GM19463 (cell line): Measurements from ENCODE around the gene ATAD2B.
"Not testable (repeated sequence)": the region's sequence is repeated elsewhere in the genome, so short reads cannot be mapped to it uniquely, and the experiment has no call there.

Experiments
- ATAC-seq: cut with Tn5 transposase; IDR thresholded peaks from one replicate; pipeline ENCODE4 v1.9.1; 2021; ENCODE audit warnings: mild to moderate bottlenecking, moderate library complexity; ENCODE audit not compliant: unreplicated experiment

Gene ATAD2B

DNA sequence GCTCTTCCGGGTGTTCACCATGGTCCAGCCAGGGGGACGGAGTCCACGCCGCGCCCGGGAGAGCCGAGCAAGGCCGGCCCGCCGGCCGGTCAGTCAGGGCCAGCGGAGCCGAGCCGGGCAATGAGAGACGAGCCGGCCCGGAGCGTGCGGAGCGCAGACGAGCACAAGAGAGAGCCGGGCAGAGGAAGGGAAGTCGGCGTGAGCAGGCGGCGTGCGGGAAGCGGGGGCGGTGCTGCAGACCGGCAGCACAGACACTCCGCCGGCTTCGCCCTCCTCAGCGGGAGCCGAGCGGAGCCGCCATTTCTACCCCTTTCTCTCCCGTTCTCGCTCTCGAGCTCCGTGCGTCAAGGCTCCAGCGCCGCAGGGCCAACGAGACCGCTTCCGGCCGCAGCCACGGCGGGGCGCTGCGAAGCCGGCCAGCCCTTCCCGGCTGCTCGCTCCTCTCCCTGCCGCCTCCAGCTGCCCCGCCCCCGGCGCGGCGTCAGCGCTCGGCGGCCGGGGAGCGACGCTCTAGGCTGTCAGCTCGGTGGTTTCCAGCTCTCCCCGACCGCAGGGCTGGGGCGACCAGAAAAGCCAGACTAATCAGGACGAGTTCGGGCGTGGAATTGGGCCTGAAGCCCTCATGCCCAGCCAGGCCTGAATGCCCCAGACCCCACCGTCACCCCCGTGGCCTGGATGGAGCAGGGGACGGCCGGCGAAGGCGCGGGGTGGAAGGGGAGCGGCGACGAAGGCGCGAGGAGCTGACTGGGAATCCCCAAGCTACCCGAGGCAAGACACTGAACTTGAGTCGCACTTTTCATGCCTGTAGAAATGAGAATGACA lies at the start of gene ATAD2B:
Gene ATAD2B, minus strand, starts transcription at position 374 of the 822 bp plus-strand sequence. Its CDS starts 353 bp downstream, at position 21.
- ATAC-seq, result peak; percentile 67

DNA sequence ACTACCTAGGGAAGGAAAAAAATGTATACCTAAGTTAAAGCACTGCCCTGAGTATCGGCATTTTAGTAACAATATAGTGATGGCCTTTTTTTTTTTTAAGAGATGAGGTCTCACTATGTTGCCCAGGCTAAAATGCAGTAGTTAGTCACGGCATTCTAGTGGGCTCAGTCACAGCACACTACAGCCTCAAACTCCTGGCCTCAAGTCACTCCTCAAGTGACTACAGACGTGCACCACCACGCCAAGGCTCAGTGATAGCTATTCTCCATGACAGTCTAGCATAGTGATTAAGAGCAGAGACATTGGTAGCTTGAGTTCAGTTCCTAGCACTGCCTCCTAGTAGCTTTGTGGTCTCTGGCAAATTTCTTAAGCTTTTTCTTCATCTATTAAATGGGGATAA lies 40.9 kb upstream of the ATAD2B start:
- no peak for ATAC-seq

DNA sequence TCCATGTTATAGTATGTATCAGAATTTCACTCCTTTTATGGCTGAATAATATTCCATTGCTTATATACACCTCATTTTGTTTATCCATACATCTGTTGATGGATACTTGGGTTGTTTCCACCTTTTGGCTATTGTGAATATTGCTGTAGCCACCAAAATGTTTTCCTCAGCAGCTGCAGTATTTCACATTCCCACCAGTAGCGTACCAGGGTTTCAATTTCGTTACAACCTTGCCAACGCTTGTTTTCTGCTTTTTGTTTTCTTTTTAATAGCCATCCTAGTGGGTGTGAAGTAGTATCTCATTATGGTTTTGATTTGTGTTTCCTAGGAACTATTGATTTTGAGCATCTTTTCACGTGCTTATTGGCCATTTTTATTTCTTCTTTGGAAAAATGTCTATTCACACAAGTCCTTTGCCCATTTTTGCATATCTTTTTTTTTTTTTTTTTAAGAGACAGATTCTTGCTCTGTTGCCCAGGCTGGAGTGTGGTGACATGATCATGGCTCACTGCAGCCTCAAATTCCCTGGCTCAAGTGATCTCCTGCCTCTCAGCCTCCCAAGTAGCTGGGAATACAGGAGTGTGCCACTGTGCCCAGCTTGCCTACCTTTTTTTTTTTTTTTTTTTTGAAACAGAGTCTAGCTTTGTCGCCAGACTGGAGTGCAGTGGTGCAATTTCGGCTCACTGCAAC lies 27.5 kb upstream of the ATAD2B start:
- ATAC-seq, result no peak

- ATAC-seq, result no peak
Measured at GRCh38 chr2:23953625-23954024, 26.7 kb upstream of the ATAD2B start.

DNA sequence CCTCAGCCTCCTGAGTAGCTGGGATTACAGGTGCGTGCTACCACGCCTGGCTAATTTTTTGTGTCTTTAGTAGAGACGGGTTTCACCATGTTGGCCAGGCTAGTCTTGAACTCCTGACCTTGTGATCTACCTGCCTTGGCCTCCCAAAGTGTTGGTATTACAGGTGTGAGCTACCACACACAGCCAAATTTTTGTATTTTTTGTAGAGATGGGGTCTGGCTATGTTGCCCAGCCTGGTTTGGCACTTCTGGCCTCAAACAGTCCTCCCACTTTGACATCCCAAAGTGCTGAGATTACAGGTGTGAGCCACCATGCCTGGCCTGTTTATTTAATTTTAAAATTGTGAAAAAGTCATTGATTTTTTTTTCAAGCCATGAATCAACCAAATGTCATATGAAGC lies 25.6 kb upstream of the ATAD2B start:
- ATAC-seq, result not testable (repeated sequence)

GRCh38 chr2:23947350-23947749 lies 20.4 kb upstream of the ATAD2B start:
- ATAC-seq, result no peak

- ATAC-seq, result no peak
Measured at GRCh38 chr2:23944976-23945375, 18.1 kb upstream of the ATAD2B start.

GRCh38 chr2:23944527-23944926 lies 17.6 kb upstream of the ATAD2B start:
- no peak for ATAC-seq

- ATAC-seq, result no peak
Measured at GRCh38 chr2:23943666-23944065, 16.7 kb upstream of the ATAD2B start.

DNA sequence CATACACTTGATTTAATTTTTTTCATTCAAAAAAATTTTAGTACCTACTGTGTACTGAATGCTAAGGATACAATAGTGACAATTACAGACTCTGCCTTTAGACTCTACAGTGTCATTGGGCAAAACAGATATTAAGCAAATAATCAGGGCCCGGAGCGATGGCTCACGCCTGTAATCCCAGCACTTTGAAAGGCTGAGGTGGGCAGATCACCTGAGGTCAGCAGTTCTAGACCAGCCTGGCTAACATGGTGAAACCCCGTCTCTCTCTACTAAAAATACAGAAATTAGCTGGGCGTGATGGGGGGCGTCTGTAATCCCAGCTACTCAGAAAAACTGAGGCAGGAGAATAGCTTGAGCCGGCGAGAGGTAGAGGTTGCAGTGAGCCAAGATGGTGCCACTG lies 14.7 kb upstream of the ATAD2B start:
- no peak for ATAC-seq

DNA sequence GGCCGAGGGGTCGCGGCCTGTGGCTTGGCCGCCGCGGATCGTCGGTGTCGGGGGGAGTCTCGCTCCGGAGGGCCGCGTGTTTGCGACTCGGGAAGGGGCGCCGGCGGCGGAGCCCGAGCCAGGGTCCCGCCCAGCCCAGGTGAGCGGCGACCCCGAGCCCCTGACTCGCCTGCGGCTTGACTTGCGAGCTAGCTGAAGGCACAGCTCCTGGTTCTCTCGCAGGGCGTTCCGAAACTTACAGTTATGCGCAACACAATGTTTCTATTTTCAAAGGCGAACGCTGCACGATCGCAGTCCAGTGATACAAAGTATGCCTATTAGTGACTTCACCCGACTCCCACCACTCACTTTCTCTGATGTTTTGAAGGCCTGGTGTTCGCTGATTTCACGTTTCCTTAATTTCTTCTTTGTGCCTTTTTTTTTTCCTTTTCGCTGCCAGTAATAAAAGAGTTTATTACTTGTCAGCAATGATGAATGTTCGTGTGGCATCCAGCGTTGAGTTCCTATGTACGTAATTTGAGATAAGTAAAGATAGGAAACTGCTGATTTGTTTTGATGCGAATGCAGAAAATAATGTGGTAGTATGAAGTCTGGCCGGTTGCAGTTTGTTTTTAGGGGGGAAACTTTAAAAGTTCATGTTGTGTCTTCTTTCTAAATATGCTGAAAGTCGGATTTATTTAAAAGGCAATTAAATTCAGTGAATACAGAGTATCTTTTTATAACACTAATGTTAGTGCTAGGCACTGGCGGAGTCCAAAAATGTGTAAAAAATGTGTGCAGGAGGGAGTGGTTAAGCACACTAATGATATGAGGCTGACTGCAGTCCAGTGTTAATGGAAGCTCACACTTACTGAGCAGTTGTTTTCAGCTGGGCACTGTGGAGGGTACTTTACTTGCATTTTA lies 14.0 kb upstream of the ATAD2B start:
- ATAC-seq, result peak; percentile 58

DNA sequence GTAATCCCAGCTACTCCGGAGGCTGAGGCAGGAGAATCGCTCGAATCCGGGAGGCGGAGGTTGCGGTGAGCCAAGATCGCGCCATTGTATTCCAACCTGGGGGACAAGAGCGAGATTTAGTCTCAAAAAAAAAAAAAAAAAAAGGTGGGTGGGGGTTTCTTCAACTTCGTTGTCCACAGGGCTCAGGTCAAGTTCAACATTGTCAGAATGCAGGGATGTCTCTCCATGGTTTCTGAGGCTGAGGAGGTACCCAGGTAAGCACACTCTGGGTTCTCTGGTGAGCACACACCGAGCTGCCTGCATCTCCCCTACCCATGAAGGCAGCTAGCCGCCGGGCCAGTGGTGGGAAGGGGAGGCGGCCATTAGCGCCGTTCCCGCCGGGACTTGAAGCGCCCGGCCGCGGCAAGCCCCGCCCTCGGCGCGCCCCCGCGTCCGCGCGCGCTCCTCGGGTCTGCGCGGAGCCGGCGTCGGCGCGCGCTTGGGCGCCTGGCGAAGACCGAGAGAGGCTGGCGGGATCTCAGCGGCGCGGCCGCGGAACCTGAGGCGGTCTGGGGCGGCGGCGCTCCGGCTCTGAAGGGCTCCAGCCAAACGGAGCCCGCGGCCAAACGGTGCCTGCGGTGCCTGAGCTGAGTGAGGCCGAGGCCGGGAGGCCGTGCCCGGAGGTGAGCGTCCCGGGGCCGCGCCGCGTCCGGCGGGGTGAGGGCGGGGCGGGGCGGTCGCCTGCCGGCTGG lies 13.2 kb upstream of the ATAD2B start, which contains the start of gene UBXN2A:
Gene UBXN2A, plus strand, starts transcription at position 477 of the 731 bp plus-strand sequence. CDS start 17,852 bp downstream, outside the sequence.
- peak; percentile 75 for ATAC-seq

DNA sequence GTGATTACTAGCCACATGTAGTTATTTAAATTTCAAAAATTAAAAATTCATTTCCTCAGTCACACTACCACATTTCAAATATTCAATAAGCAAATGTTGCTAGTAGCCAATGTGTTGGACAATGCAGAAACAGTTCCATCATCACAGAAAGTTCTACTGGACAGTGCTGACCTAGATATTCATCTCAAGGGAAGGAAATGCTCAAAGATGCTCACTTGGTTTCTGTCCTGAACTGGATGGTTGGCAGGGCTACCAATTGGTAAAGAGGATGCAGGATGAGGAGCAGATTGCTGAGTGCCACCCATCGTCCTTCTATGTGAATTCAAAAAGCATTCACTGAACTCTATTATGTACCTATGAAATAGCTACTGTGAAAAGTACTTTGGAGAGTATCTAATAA lies 7.3 kb upstream of the ATAD2B start:
- ATAC-seq, result no peak

DNA sequence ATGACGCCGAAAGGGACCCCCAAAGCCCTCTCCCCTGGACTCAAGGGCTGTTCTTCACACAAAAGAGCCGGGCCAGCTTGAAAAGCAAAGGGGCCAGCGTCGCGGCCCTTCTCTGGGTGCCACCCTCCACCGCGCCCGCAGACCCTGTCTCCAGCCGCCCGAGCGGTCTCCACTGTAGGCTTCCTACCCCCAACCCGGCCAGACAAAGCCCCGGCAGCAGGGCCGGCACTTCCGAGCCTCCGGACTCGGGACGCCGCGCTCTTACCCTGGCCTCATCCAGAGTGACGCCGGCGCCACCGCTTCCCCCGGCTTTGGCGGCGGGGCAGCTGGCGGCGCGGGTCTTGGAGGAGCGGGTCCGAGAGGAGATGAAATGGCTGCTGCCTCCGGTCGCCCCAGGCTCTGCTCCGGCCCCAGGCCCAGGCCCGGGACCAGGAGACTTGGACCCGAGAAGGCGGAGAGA lies 603 bp downstream of the ATAD2B start:
- ATAC-seq, result peak; percentile 17

DNA sequence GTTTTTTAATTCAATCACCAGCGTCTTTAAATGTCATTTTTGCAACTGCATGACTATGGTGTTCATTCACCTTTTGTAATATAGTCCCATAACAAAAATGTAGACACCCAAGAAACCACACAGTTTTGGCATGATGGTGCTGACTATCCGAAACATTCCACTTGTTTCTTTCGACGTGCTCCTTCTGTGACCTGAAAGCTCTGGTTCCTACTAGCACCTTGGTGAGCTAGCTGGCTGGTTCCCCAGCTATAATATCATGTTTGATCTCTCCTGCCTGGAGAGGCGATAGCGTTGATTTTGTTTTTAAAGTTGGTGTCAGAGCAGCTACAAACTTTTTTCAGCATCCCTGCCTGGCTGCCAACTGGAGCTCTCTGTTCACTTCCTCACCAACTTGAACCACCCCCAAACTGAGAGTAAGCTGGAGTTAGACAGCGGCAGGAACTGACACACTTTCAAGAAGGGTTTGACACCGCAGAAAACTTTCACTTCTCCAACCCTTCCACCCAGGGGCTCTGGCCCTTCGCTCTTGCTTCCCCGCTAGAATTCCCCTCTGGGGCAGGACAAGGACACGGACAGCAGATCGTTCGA lies 1.1 kb downstream of the ATAD2B start:
- ATAC-seq, result peak; percentile 50

DNA sequence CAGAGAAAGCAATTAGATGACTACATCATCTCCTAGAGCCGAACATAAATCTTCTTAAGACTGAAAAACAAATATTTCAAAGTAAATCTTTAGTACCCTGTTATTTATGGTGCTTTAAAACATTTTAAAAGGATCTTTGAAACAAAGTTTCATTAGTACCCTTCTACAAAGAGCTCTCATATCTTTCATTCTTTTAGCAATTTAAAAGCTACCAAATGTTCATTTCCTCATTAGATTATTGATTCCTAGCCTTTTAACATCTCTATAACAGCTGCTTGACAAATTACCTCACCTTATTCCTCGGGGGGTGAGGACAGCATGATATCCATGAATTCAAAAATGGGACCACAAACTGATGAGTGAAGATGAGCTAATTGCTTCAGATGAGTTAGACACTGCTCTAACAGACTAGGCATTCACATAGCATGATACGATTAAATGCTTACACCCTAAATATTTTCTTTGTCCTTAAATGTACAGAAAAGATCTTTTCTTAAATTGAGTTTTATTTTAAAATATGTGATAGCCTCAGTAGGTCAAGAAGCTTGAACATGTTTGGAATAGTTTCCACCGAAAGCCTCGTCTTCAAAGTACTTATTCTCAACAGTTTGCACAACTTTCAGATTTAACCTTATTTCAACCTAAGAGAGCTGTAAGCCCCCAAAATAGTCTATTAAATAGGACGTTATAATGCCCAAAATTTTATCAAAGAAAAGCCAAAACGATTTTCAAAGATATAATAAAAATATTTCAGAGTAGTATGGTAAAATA lies 2.1 kb downstream of the ATAD2B start:
- no peak for ATAC-seq

DNA sequence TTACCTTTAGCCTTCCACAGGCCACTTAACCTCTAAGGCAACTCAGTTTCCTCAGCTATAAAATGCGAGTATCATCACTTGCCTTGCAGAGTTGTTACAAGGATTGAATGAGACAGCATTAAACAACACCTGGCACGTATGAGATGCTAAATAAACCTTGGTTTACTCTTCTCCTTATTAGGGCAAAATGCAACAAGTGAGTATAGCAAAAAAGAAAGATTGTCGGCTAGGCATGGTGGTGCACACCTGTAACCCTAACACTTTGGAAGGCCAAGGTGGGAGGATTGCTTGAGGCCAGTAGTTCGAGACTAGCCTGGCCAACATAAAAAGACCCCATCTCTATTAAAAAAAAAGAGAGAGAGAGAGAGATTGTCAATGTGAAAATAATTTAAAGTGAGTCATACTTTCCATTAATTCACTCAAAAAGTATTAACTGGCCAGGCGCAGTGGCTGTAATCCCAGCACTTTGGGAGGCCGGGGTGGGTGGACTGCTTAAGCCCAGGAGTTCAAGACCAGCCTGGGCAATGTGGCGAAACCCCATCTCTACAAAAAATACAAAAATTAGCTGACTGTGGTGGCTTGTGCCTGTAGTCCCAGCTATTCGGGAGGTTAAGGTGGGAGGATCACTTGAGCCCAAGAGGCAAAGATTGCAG lies 8.0 kb downstream of the ATAD2B start:
- ATAC-seq, result no peak

DNA sequence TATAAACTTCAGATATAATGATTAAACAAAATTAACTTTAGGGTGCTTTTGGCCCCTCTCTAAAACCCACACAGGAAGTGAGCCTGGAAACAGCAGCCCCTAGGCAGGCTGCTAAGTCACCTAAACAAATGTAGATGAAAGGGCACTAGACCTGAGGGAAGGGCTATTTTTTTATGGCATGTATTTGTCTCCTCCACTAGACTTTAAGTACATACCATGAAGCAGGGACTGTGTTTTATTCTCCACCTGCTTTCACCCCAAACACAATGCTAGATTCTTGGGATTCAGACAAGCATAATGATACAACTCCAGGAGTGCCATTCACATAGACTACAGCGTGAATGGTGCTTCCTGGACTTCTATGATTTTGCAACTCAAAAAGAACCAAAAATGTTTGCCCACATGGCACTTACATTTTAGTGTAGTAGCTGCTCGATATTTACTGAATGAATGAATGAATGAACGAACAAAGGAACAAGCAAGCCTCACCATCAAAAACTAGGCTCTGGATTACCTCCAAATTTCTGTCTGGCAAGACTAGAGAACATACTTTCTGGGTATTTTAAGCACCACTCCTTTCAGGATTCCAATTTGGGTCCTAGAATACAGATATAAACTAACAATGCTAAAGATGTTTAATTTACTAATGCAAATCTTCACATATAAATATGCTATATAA lies 10.1 kb downstream of the ATAD2B start:
- ATAC-seq, result peak; percentile 63
